Bronchial epithelial cell (primary cell): ENCODE results near the gene EFL1. TPM values are rescaled to one million over a fixed set of nuclear protein-coding genes. Genes with fewer than 3 reads are reported as not detected.

Experiments used
- DNase-seq: peaks from one replicate; pipeline ENCODE4 v3.0.0-alpha.2; 2010; ENCODE audit warnings: low read depth
- FAIRE-seq: peaks from 2 replicates; lab custom pipeline; 2011; peaks lifted over from hg19 to GRCh38; lab: Jason Lieb, UNC
- H3K27me3 ChIP-seq: 2 replicates; pipeline ENCODE4 v1.5.1; 2011; ENCODE audit warnings: low read length; ENCODE audit not compliant: control insufficient read depth, insufficient read depth
- H3K36me3 ChIP-seq: 2 replicates; pipeline ENCODE4 v1.5.1; 2011; ENCODE audit warnings: low read length; ENCODE audit not compliant: control insufficient read depth, insufficient read depth
- H3K4me3 ChIP-seq: 2 replicates; pipeline ENCODE4 v1.5.1; 2011; ENCODE audit warnings: mild to moderate bottlenecking, low read depth, low read length, control low read depth
- CTCF ChIP-seq: IDR thresholded peaks from 2 replicates; pipeline ENCODE4 v1.5.1; 2011; ENCODE audit warnings: mild to moderate bottlenecking, moderate library complexity, low read length, control low read depth, inconsistent platforms; ENCODE audit not compliant: insufficient read depth, severe bottlenecking
- total RNA-seq: library from RNA; depleted of rRNA; stranded (reverse); fragments of >200 nt; gene quantifications from 2 replicates; pipeline ENCODE4 v1.2.1, GENCODE V29; 2014

The EFL1 gene
- total RNA-seq, 1 donor from 2014 or later: 28.2 TPM

DNA sequence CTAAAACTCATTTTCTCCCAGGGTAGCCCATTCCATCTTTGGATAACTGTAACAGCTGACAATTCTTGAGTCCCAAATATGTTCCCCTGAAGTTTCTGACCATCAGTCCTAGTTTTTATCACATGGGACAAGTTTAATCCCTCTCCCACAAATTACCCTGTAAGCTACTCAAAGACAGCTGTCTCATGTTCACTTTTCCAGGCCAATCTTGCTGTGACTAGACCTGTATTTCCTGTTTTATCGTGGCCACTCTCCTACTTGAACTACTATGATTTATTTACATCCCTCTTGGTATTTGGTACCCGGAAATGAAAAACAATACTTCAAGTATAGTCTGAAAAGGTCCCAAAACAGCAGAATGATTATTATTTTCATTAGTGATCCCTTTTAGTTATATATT, 121.6 kb downstream of the EFL1 start:
- DNase-seq (peak; percentile 79), FAIRE-seq (no peak)
- no peak for TF ChIP-seq CTCF
- no peak overlapping the region for H3K4me3 ChIP-seq
- no peaks in the 10 kb centered on the region for H3K27me3 ChIP-seq
- peaks cover 2% of the 10 kb centered on the region for H3K36me3 ChIP-seq

- DNase-seq (peak; percentile 58), FAIRE-seq (no peak)
- Histone ChIP-seq H3K4me3 (no peak overlapping the region), H3K27me3 (no peaks in the 10 kb centered on the region), H3K36me3 (peaks cover 2% of the 10 kb centered on the region)
- TF ChIP-seq CTCF: peak; percentile 54
Measured at GRCh38 chr15:82139823-82140268, 122.7 kb downstream of the EFL1 start.

GRCh38 chr15:82138306-82138705, 124.2 kb downstream of the EFL1 start:
- peaks cover 2% of the 10 kb centered on the region for H3K36me3 ChIP-seq

DNA sequence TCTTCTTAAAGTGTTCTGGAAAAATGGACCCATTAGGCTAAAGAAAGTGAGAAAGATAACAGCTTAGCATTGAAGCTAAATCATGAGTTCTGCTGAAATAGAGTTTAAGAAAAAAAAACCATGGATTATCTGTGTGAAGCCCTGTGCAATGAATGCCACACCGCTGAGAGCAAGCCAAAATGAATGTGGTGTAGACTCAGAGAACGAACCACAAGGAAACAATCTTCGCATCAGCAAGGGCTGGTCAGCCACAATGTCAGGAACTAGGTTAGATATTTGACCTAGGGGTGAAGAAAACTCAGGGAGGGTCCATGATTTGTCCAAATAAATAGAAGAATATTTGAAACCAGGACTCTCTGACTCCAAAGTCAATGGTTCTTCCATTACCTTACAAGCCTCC, 125.3 kb downstream of the EFL1 start:
- TF ChIP-seq CTCF: no peak
- Histone ChIP-seq H3K4me3 (no peak overlapping the region), H3K27me3 (no peaks in the 10 kb centered on the region), H3K36me3 (peaks cover 2% of the 10 kb centered on the region)
- FAIRE-seq (no peak), DNase-seq (no peak)

More at GRCh38 chr15:82138306-82138705, 124.2 kb downstream of the EFL1 start:
- no peak for TF ChIP-seq CTCF
- FAIRE-seq (no peak), DNase-seq (no peak)
- H3K4me3 ChIP-seq: no peak overlapping the region
- H3K27me3 ChIP-seq: no peaks in the 10 kb centered on the region

DNA sequence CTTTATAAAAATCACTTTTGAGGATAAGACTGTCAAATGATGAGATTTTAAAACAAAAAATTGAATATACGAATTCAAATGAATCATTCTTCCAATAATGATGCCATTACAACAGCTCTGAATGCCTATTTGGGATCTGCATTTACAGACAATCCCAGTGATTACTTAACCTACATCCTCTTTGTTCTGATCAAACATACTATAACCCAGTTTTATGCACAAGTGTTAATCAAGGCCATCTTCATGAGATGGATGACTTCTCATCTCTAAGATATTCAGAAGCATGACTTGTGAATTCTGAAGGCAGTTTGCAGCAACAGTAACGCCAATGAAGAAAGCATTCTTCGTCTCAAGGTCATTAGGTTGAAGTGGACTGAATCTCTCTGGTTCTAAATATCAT, 126.4 kb downstream of the EFL1 start:
- no peak overlapping the region for H3K4me3 ChIP-seq
- DNase-seq: no peak
- H3K36me3 ChIP-seq: peaks cover 2% of the 10 kb centered on the region
- FAIRE-seq: no peak
- no peaks in the 10 kb centered on the region for H3K27me3 ChIP-seq
- no peak for TF ChIP-seq CTCF

- FAIRE-seq (no peak), DNase-seq (no peak)
- H3K36me3 ChIP-seq: peaks cover 2% of the 10 kb centered on the region
- no peak overlapping the region for H3K4me3 ChIP-seq
- no peaks in the 10 kb centered on the region for H3K27me3 ChIP-seq
- TF ChIP-seq CTCF: no peak
Measured at GRCh38 chr15:82135638-82136037, 126.9 kb downstream of the EFL1 start.
